ENCODE results near the gene ARRDC4. TPM values are rescaled to one million over a fixed set of nuclear protein-coding genes. Genes with fewer than 3 reads are reported as not detected.

The ARRDC4 gene
- total RNA-seq, 1 donor from 2014 or later: 5.1 TPM

DNA sequence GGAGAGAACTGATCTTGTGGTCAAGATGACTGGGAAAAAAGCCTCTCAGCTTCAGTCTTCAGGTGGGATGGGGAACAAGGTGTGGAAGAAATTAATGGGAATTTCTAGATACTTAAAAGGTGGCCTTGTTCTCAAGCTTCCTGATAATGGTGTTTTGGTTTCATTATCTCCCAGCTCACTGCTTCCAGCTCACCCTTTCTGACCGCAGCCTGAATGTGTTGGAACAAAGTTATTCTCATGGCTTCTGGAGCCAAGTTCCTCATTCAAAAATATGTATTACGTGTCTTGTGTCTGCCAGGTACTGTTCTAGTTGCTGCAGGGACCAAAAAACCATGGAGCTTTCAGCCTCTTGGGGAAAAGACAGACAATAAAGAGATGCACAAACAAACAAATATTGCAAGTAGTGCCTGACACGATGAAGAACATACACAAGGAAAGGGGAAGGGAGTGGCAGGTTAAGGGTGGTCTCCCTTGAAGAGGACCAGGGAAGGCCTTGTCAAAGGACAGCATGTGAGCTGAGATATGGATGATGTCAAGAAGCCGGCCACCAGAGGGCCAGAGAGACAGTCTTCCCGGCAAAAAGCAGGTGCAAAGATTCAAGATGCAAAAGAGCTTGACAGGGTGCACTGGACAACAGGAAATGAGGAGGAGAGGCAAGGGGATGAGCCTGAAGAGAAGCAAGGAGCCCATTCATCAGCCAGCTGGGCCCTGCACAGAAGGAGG lies 35.5 kb downstream of the ARRDC4 start:
- DNase-seq (ENCODE audit: low spot score): no peak
- ATAC-seq: peak; percentile 71

DNA sequence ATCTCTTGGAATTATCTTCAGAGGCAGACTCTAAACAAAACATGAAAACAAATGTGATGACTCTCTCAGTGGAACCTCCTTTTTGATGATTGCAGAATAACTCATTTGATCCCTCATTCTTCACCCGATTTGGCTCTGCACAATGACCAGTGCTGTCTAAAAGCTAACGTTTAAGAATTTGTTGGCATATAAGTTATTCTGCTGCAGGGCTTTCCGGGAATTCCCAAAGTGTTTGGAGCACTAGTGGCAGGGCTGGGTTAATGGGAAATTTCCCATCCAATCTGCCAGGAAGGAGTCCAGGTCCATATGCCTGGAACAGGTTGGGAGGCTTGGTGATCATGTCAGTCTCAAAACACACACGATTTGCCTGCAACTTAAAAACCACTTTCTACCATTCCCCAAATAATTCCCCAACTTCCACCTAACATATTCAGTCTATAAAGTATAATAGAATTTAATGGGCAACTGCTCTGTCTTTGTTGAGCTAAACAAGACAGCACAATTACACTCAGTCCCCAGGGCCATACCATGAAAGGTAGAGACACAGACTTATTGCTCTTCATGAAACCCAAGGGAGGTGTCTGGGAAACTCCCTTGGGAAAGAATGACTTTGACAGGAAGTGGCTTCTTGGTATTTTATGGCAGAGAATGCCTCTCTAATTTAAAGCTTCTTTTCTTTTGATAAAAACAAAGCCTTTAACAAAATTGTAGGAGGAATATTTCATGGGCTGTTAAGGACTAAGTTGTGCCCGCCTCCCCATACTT lies 38.0 kb downstream of the ARRDC4 start:
- no peak for DNase-seq (ENCODE audit: low spot score)
- ATAC-seq: no peak

GRCh38 chr15:98000249-98001203 lies 40.0 kb downstream of the ARRDC4 start:
- ATAC-seq: no peak
- no peak for DNase-seq (ENCODE audit: low spot score)

- ATAC-seq (no peak), DNase-seq (ENCODE audit: low spot score) (no peak)
Observed at GRCh38 chr15:98001663-98002194, 41.2 kb downstream of the ARRDC4 start.

GRCh38 chr15:98002419-98002818 lies 41.9 kb downstream of the ARRDC4 start:
- DNase-seq (ENCODE audit: low spot score): no peak
- no peak for ATAC-seq

GRCh38 chr15:98002866-98003265 lies 42.4 kb downstream of the ARRDC4 start:
- no peak for ATAC-seq
- DNase-seq (ENCODE audit: low spot score): no peak

DNA sequence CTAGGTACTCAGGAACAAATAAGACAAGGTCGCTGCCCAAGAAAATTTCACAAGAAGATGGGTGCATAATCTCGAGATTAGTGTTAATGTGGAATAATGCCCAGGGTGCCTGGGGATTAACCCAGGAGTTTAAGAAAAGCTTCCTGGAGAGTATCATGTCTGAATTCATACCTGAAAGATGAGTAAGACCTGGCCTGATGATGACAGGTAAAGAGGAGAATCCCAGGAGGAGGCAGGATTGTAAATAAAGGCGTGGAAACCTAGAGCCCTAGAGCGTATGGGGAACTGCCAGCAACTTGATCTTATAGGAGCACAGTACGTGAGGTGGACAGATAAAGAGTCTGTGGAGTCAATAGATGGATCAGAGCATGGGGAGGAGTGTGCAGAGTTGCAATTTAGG lies 43.0 kb downstream of the ARRDC4 start:
- ATAC-seq: no peak

DNA sequence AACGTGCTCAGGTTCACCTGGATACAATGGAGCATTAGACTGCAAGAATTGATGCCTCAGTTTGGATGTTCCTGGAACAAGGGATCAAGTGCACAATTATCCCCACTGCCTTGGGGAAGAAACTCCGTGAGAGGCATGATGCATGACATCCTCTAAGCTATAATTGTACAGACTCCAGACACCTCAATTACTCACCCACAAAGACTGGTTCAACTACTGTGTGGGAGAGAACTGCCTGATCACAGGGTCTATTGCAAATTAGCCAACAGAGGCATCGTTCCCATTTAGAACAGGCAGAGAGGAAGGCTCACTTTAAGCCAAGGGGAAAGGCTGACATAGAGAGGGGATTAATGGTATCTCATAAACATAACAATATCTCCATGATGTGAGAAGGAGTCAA lies 43.5 kb downstream of the ARRDC4 start:
- ATAC-seq (no peak), DNase-seq (ENCODE audit: low spot score) (no peak)

More for the DNA sequence above, 43.0 kb downstream of the ARRDC4 start:
- DNase-seq (ENCODE audit: low spot score): no peak

GRCh38 chr15:98005659-98006058 lies 45.2 kb downstream of the ARRDC4 start:
- no peak for DNase-seq (ENCODE audit: low spot score)

GRCh38 chr15:98009169-98009568 lies 48.7 kb downstream of the ARRDC4 start:
- no peak for DNase-seq (ENCODE audit: low spot score)
- ATAC-seq: no peak

More at GRCh38 chr15:98005659-98006058, 45.2 kb downstream of the ARRDC4 start:
- ATAC-seq: no peak

- DNase-seq (ENCODE audit: low spot score): no peak
- peak; percentile 77 for ATAC-seq
Observed at GRCh38 chr15:98009971-98010370, 49.5 kb downstream of the ARRDC4 start.

- ATAC-seq: peak; percentile 68
- DNase-seq (ENCODE audit: low spot score): no peak
Observed at GRCh38 chr15:98012354-98012753, 51.9 kb downstream of the ARRDC4 start.

DNA sequence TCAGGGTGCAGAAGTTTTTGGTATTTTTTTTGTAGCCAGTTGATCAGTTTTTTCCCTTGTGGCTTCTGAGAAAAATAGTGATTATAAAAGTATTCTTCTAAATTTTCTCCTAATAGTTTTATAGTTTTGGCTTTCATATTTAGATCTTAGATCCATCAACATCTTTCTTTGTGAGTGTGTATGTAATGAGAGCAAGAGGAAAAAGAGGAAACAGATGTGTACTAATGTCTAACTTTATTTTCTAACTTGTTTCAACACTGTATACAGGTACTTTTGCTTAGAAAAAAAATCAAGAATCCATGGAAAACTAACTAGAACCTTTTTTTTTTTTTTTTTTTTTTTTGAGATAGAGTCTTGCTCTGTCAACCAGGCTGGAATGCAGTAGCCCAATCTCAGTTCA lies 53.1 kb downstream of the ARRDC4 start:
- ATAC-seq (no peak), DNase-seq (ENCODE audit: low spot score) (no peak)

- ATAC-seq (no peak), DNase-seq (ENCODE audit: low spot score) (no peak)
Observed at GRCh38 chr15:98017150-98017964, 56.9 kb downstream of the ARRDC4 start.

DNA sequence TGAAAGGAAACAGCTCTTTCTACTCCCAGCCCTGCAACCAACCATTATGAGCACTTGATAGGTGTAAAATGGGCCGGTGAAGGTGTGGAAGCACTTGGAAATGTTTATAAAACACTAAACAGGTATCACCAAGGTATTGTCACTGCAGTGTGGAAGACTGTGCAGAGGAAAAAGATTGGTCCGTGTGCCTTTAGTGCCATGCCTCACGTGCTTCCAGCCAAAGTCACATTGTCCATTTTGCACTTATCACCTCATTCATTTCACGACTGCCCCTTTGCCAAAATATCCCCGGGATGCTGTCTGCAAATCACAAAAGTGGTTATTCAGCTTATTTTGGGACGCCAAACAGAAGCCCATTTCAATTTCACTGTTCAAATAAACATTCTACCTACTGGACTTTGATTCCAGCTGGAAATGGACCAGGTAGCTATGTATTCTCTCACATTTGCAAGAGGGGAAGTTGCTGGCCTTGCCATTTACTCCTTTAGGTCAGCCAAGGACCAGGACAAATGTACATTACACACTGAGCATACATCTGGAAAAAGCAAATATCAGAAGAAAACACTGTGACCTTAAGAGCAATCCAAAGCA lies 58.4 kb downstream of the ARRDC4 start:
- ATAC-seq: peak; percentile 89
- peak; percentile 61 for DNase-seq (ENCODE audit: low spot score)

All from left lobe of liver (tissue), 2 donors.